NCI-H2227 (cell line): ENCODE data around the gene SLC35D2.
"Not testable (repeated sequence)": the region's sequence is repeated elsewhere in the genome, so short reads cannot be mapped to it uniquely, and the experiment has no call there.

Source experiments
- DNase-seq: peaks from one replicate; lab custom pipeline; 2025; ENCODE audit not compliant: unreplicated experiment; lab: John Stamatoyannopoulos, UW

Gene SLC35D2

DNA sequence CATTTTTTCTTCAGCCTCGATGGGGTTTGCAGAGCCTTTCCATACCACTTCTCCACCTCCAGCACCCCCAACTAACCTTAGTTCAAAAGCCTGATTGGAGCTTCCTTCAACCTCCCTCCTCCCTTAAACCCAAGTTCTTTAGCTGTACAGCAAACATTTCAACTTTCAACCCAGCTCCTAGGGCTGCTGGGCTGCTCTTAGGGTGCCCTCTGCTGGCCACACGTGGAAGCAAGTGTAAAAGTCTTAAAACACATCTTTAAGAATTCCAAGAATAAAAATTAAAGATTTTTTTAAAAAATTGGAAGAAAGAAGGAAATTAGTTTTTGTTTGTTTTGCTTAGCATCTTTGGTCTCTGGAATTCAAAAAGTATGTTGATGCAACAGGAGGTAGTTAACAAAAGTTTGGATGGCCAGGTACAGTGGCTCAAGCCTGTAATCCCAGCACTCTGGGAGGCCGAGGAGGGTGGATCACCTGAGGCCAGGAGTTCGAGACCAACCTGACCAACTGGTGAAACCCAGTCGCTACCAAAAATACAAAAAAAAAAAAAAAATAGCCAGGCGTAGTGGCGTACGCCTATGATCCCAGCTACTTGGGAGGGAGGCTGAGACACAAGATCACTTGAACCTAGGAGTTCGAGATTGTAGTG lies 66.1 kb downstream of the SLC35D2 start:
- peak; percentile 51 for DNase-seq

DNA sequence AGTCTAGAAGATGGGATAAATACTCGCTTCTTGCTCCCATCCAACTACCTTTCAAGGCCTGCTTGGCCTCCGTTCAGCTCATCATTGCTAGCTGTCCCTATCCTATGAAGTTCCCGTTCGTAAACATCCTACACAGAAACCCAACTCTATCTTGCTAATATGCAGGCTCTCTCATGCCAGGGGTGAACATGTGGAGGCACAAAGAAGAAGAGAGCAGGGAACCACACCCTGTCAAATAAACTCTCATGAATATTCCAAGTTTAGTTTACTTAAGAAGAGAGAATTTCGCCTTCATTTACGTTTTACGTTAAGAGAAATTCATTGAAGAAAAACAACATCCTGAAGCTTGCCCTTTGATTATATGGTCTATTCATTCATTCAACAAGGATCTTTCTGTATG lies 73.7 kb downstream of the SLC35D2 start:
- no peak for DNase-seq

- DNase-seq, result not testable (repeated sequence)
Measured at GRCh38 chr9:96306958-96307357, 76.6 kb downstream of the SLC35D2 start.

- DNase-seq, result no peak
Measured at GRCh38 chr9:96305171-96305570, 78.3 kb downstream of the SLC35D2 start.

GRCh38 chr9:96304230-96304629 lies 79.3 kb downstream of the SLC35D2 start:
- DNase-seq, result no peak

- no peak for DNase-seq
Measured at GRCh38 chr9:96302021-96302420, 81.5 kb downstream of the SLC35D2 start, which contains the start of gene HSD17B3. Gene HSD17B3 (minus strand): TSS chr9:96302176. CDS start chr9:96302104, 72 bp downstream.

DNA sequence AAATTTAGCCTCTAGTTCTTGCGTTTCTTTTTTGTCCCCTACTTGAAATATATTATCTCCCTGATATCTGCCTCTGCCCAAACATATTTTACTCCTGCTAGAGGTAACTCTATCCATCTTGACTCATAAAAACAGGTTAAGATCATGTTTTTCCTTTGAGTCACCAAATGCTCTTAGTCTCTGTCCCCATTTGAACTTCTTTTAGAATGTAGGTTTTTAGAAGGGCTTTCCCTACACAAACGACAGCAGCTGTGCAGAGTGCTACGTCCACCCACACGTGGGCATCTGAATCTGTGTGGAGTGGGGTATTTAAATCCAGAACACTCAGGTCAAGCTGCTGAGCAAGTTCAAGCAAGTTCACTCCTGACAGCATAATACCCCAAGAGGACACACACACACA lies 83.7 kb downstream of the SLC35D2 start:
- DNase-seq, result no peak

GRCh38 chr9:96294159-96294545 lies 89.4 kb downstream of the SLC35D2 start:
- no peak for DNase-seq

DNA sequence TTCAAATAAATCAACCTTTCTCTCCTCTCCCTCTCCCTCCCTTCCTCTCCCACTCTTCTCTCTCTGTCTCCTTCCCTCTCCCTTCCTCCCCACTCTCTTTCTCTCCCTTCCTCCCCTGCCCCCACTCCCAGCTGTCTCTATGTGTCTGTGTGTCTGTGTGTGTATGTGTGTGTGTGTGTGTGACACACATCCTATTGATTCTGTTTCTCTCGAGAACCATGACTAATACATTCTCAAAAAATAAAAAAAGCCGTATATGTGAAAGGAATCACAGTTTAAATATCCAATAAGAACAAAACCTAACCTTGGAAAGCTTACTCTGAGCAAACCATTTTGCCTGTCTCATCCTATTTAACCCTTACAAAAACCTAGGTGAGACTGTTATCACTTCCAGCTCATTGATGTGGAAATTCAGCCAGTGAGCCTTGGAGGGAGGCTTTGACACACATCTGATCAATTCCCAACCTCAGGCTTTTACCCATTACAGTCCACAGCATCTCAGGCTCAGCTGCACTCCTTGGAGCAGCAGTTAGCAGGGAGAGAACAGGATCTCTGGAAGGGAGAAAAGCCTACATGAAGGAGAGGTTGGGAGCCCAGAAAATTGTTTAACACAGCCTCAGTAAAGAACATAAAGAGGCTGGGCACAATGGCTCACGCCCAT lies 89.9 kb downstream of the SLC35D2 start:
- peak; percentile 4 for DNase-seq

DNA sequence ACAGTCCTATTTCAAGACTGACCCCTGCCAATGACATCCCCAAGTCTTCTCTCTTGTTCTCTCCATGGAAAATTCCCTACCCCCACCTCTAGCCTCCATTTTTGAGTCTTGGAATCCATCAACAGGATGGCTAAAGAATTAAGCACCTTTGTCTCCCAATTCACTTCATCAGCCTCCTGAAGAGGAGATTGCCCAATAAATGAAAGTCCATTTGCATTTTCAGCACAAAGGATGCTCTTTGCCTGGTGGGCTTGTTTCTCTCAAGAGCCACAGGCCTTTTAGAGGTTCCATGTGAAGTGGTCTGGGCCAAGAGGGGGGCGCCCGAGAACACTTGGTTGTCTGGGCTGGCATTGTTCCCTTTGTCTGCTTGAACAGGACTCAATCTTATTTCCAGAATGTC lies 94.1 kb downstream of the SLC35D2 start:
- no peak for DNase-seq

DNA sequence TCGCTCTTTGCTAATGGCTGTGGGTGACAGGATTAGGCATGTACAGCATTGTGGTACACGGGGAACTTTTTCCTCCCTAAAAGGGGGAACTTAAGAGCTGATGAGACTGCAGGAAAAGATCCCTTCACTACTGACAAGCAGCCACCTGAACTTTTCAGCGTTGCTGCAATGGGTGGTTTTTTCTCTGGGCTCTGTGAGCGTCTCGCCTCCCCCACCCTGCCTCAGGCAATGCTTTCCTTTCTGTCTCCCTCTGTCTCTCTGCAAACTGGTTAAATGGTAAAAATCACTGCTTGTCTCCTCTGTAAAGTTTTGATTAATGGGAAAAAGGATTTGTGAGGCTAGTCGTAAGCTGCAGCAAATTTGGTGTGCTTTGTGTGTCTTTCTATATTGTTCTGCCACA lies 101.9 kb downstream of the SLC35D2 start:
- DNase-seq, result no peak

- no peak for DNase-seq
Measured at GRCh38 chr9:96279932-96280331, 103.6 kb downstream of the SLC35D2 start.

DNA sequence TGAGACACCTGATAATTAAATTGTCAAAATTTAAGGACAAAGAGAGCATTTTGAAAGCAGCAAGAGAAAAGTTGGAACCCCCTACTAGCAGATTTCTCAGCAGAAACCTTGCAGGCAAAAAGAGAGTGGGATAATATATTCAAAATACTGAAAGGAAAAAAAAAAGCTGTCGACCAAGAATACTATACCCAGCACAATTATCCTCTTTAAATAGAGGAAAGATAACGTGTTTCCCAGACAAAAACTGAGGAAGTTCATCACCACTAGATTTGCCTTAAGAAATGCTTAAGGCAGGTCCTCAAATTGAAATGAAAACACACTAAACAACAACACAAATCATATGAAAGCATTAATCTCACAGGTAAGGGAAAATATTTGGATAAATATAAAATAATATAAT lies 108.6 kb downstream of the SLC35D2 start:
- no peak for DNase-seq
